K562 (cell line): ENCODE measurements around the gene CPLANE2. TPM values are rescaled to one million over a fixed set of nuclear protein-coding genes. Genes with fewer than 3 reads are reported as not detected.

Experiments
- ATAC-seq: fragments of 200-7000 bp; cut with Tn5 transposase; 3 replicates; pipeline ENCODE4 v1.9.1; 2020; ENCODE audit warnings: moderate library complexity
- BruUV-seq: library from RNA; stranded (reverse); fragments of 400-500 nt; replicated peaks from 2 replicates; lab custom pipeline; 2021; lab: Mats Ljungman, UMichigan
- CTCF ChIA-PET: fragments of 300-600 bp; formaldehyde crosslinking; extraction: SDS; loops from one replicate; lab custom pipeline; 2021; ENCODE audit warnings: low intra/inter-chr PET ratio; lab: Yijun Ruan, JAX
- POLR2A ChIA-PET: fragments of 300-600, 350-650 bp; sonication (Branson Sonifier 250); formaldehyde crosslinking; extraction: SDS; loops from one replicate; lab custom pipeline; 2021; ENCODE audit warnings: antibody characterized with exemption, inconsistent platforms; lab: Yijun Ruan, JAX
- DNase-seq, 4 experiments: peaks; one replicate each; pipeline versions ENCODE4 v3.0.0 to v3.0.0-alpha.2; 2011 to 2018; ENCODE audit warnings: low spot score in 3 of 4, mixed read lengths in 3 of 4; ENCODE audit errors: extremely low read depth in 1 of 4
- FAIRE-seq: peaks from 2 replicates; lab custom pipeline; 2011; peaks lifted over from hg19 to GRCh38; lab: Jason Lieb, UNC
- H2AFZ ChIP-seq: 2 replicates; pipeline ENCODE4 v1.6.0; 2011; ENCODE audit warnings: low read depth, low read length, control low read depth, inconsistent platforms
- H3K27ac ChIP-seq: fragments of 200-600 bp; 3 replicates; pipeline ENCODE4 v1.8.0; 2011; ENCODE audit warnings: low read depth, mild to moderate bottlenecking, control low read depth, inconsistent platforms, low read length, moderate library complexity, mixed read lengths; ENCODE audit errors: extremely low read depth
- H3K27me3 ChIP-seq, 2 experiments: fragments of 300-600 bp in 1 of 2; 2 replicates in 1 of 2; 3 replicates in 1 of 2; pipeline versions ENCODE4 v1.6.0 to v1.8.0; 2011; ENCODE audit warnings: inconsistent platforms in 2 of 2, low read length in 2 of 2, mild to moderate bottlenecking in 1 of 2, mixed read lengths in 1 of 2, moderate library complexity in 1 of 2; ENCODE audit not compliant: control insufficient read depth in 2 of 2, insufficient read depth in 2 of 2
- H3K36me3 ChIP-seq: fragments of 300-600 bp; 3 replicates; pipeline ENCODE4 v1.8.0; 2011; ENCODE audit warnings: mild to moderate bottlenecking, low read length, inconsistent platforms; ENCODE audit not compliant: control insufficient read depth, insufficient read depth
- H3K4me1 ChIP-seq, 2 experiments: fragments of 200-600 bp in 1 of 2; replicated peaks in 1 of 2; 2 replicates in 1 of 2; 3 replicates in 1 of 2; pipeline versions ENCODE4 v1.5.1 to v1.8.0; 2011; ENCODE audit warnings: inconsistent platforms in 2 of 2, low read length in 2 of 2, mild to moderate bottlenecking in 1 of 2, mixed read lengths in 1 of 2, moderate library complexity in 1 of 2; ENCODE audit not compliant: control insufficient read depth in 2 of 2, insufficient read depth in 2 of 2
- H3K4me2 ChIP-seq: 2 replicates; pipeline ENCODE4 v1.6.1; 2011; ENCODE audit warnings: low read length, control low read depth, inconsistent platforms, mixed read lengths; ENCODE audit not compliant: insufficient read depth
- H3K4me3 ChIP-seq: fragments of 200-600 bp; sonication (generic), shearing (Covaris generic); 2 replicates; pipeline ENCODE4 v1.5.1; 2016; ENCODE audit warnings: control low read depth, inconsistent platforms
- H3K79me2 ChIP-seq: fragments of 200-600 bp; 3 replicates; pipeline ENCODE4 v1.8.0; 2011; ENCODE audit warnings: low read length, inconsistent platforms; ENCODE audit not compliant: control insufficient read depth, insufficient read depth
- H3K9ac ChIP-seq, 2 experiments: 2 replicates each; pipeline versions ENCODE4 v1.6.0 to v1.6.1; 2011; ENCODE audit warnings: low read depth in 2 of 2, low read length in 2 of 2, control low read depth in 1 of 2, inconsistent platforms in 1 of 2, mild to moderate bottlenecking in 1 of 2, mixed read lengths in 1 of 2; ENCODE audit not compliant: insufficient read depth in 1 of 2
- H3K9me1 ChIP-seq: one replicate; pipeline ENCODE4 v1.6.0; 2011; ENCODE audit warnings: inconsistent platforms, mild to moderate bottlenecking, low read length, moderate library complexity; ENCODE audit not compliant: control insufficient read depth, insufficient read depth
- H3K9me3 ChIP-seq: replicated peaks from 2 replicates; pipeline ENCODE4 v1.5.1; 2011; ENCODE audit warnings: low read depth, low read length, inconsistent platforms; ENCODE audit not compliant: control insufficient read depth, insufficient read depth
- H4K20me1 ChIP-seq: replicated peaks from 2 replicates; pipeline ENCODE4 v1.6.1; 2011; ENCODE audit warnings: low read length, inconsistent platforms, mixed read lengths; ENCODE audit not compliant: control insufficient read depth, insufficient read depth
- ARNT ChIP-seq, 2 experiments: fragments of 450-650 bp; IDR thresholded peaks; 2 replicates each; pipeline ENCODE4 v1.6.1; 2016; ENCODE audit warnings: mild to moderate bottlenecking in 1 of 2
- CEBPG ChIP-seq, 3 experiments: fragments of 200-800 bp in 1 of 3; sonication (Bioruptor generic) in 1 of 3; sonication (generic) in 1 of 3; formaldehyde crosslinking in 1 of 3; IDR thresholded peaks in 2 of 3; conservative IDR thresholded peaks in 1 of 3; 2 replicates each; pipeline versions ENCODE4 v1.6.1 to v1.8.0; 2016 to 2022; ENCODE audit warnings: missing compliant biosample characterization in 2 of 3, missing genetic modification characterization in 2 of 3, mild to moderate bottlenecking in 1 of 3, missing genetic modification reagents in 1 of 3
- MEIS2 ChIP-seq: fragments of 450-650 bp; IDR thresholded peaks from 2 replicates; pipeline ENCODE4 v1.6.1; 2014; ENCODE audit warnings: mild to moderate bottlenecking; ENCODE audit not compliant: partially characterized antibody
- MLLT1 ChIP-seq, 2 experiments: fragments of 450-650 bp; IDR thresholded peaks; 2 replicates each; pipeline ENCODE4 v1.6.1; 2016
- MYNN ChIP-seq, 2 experiments: sonication (generic); formaldehyde crosslinking in 1 of 2; IDR thresholded peaks; 2 replicates each; pipeline versions ENCODE4 v1.5.0 to v1.6.1; 2016 to 2020; ENCODE audit warnings: antibody characterized with exemption in 1 of 2, missing genetic modification reagents in 1 of 2
- NBN ChIP-seq: fragments of 450-650 bp; IDR thresholded peaks from 2 replicates; pipeline ENCODE4 v1.6.1; 2016; ENCODE audit warnings: low read depth, mild to moderate bottlenecking
- PKNOX1 ChIP-seq: fragments of 450-650 bp; IDR thresholded peaks from 2 replicates; pipeline ENCODE4 v1.6.1; 2016
- RBM34 ChIP-seq: fragments of 200-400 bp; formaldehyde crosslinking; IDR thresholded peaks from 2 replicates; pipeline ENCODE4 v1.6.1; 2018; ENCODE audit warnings: low read length, borderline replicate concordance; ENCODE audit not compliant: insufficient read depth
- ZNF224 ChIP-seq: sonication (generic); formaldehyde crosslinking; IDR thresholded peaks from 2 replicates; pipeline ENCODE4 v1.8.0; 2022; ENCODE audit warnings: mild to moderate bottlenecking, missing genetic modification reagents
- ZSCAN32 ChIP-seq: fragments of 450-650 bp; formaldehyde crosslinking; IDR thresholded peaks from 2 replicates; pipeline ENCODE4 v1.4.0; 2020; ENCODE audit warnings: mild to moderate bottlenecking, moderate library complexity
- WGBS: fragments of 100-300 bp; shearing (Covaris generic); methylation state at CpG from one replicate; pipeline ENCODE4 v1.1.6; 2016; ENCODE audit warnings: low coverage, mixed read lengths; ENCODE audit not compliant: insufficient coverage; ENCODE audit errors: missing lambda C conversion rate; 5-methylcytosine and 5-hydroxymethylcytosine counted together
- in situ Hi-C: fragments of 300-500 bp; cut with MboI; formaldehyde crosslinking; loops from 4 replicates; pipeline ENCODE4 v1.15.0; 2018; ENCODE audit warnings: inconsistent platforms, mixed read lengths
- intact Hi-C: fragments of 100-400 bp; cut with micrococcal nuclease; formaldehyde crosslinking; loops from 2 replicates; pipeline ENCODE4 v1.14.2; 2022
- polyA plus RNA-seq, 8 experiments: library from polyadenylated mRNA; depleted of rRNA in 4 of 8; stranded (reverse) in 5 of 8; unstranded in 3 of 8; fragments of >200 nt; fragmentation: Nextera tagmentation in 2 of 8; fragmentation: Illumina TruSeq in 1 of 8; extraction: Ambion mirVana in 2 of 8; extraction: Trizol in 1 of 8; gene quantifications; 2 replicates each; pipeline versions ENCODE4 v1.2.1 to v1.2.3, GENCODE V29; 2011 to 2014; ENCODE audit warnings: inconsistent platforms in 1 of 8, missing spikeins in 1 of 8
- total RNA-seq, 7 experiments: library from RNA; depleted of rRNA in 6 of 7; stranded (reverse); fragments of >200 nt in 6 of 7; fragmentation: Illumina TruSeq in 2 of 7; extraction: Trizol in 2 of 7; gene quantifications; 2 replicates each; pipeline versions ENCODE4 v1.2.1 to v1.2.3, GENCODE V29; 2011 to 2021; ENCODE audit warnings: low replicate concordance in 1 of 7

CPLANE2 gene
- total and polyA plus RNA-seq, 9 of the 15 experiments (the other 6 are each of a cell fraction or from before 2014, with no cell fraction given), result 0.17 to 20.9 (median 8.1) TPM

- H3K27me3 ChIP-seq, result no peaks in the 10 kb centered on the region
- no peak overlapping the region; a peak in 1 of 4 replicates for H3K9ac ChIP-seq
- no peak overlapping the region for H3K27ac ChIP-seq
- FAIRE-seq (no peak), DNase-seq (no peak), ATAC-seq (no peak)
- H3K79me2 ChIP-seq, result peaks cover 6% of the 10 kb centered on the region; the same call in 1 of the 3 replicates
- no peak overlapping the region for H2AFZ ChIP-seq
- in situ Hi-C loops, result no loop called here
- H3K9me1 ChIP-seq, result peaks cover 7% of the 10 kb centered on the region
- 85% methylated on average over 14 of the region's 15 CpGs for WGBS
- TF ChIP-seq MYNN (IDR thresholded peaks at IDR 0.05) (0 out of 2 replicates have a peak, but pooled peaks have one; percentile 35), MYNN (CRISPR knock-in tag; IDR thresholded peaks at IDR 0.05) (no peak), ZNF224 (CRISPR knock-in tag) (no peak)
- intact Hi-C loops, result no loop called here
- BruUV-seq, result no TSS peak
- H3K4me1 ChIP-seq, result peaks cover 8 to 32% of the 10 kb centered on the region in 2 experiments
- H3K9me3 ChIP-seq, result no peaks in the 10 kb centered on the region
- peaks cover 79% of the 10 kb centered on the region for H3K36me3 ChIP-seq
- no peak overlapping the region for H3K4me2 ChIP-seq
- ChIA-PET CTCF (no interaction called here), POLR2A (interaction anchor here (1.7 kb wide), 1 partner anchor 13 kb away, joined by 4 read pairs; the partner anchor contains the start of gene CPLANE2)
- no peaks in the 10 kb centered on the region for H4K20me1 ChIP-seq
- H3K4me3 ChIP-seq, result no peak overlapping the region
Observed at GRCh38 chr1:16250524-16251251, 13.7 kb upstream of the CPLANE2 start.

GRCh38 chr1:16249596-16250241, 12.7 kb upstream of the CPLANE2 start:
- POLR2A ChIA-PET, result interaction anchor here (0.6 to 1.4 kb wide), 2 partner anchors 8 to 58 kb away, joined by 3 read pairs; no protein-coding TSS in a partner anchor
- Histone ChIP-seq H3K9me3 (no peaks in the 10 kb centered on the region), H3K4me2 (no peak overlapping the region), H3K27me3 (no peaks in the 10 kb centered on the region), H4K20me1 (no peaks in the 10 kb centered on the region), H2AFZ (no peak overlapping the region), H3K27ac (0 out of 3 replicates have a peak overlapping the region, but pooled peaks have one; percentile 20), H3K9me1 (peaks cover 7% of the 10 kb centered on the region), H3K79me2 (peaks cover 6% of the 10 kb centered on the region; the same call in 1 of the 3 replicates), H3K4me3 (no peak overlapping the region), H3K9ac (no peak overlapping the region), H3K4me1 (peaks cover 8 to 32% of the 10 kb centered on the region in 2 experiments), H3K36me3 (peaks cover 70% of the 10 kb centered on the region)
- intact Hi-C loops, result loop anchor here (5.0 kb wide), 1 partner anchor 103 kb away; the partner anchor contains the start of gene FBXO42
- ATAC-seq (no peak), DNase-seq (no peak), FAIRE-seq (no peak)
- in situ Hi-C loops, result no loop called here
- WGBS, result 41% methylated on average over 3 of the region's 3 CpGs
- CTCF ChIA-PET, result no interaction called here
- BruUV-seq, result no TSS peak
- TF ChIP-seq MLLT1 (IDR thresholded peaks at IDR 0.05) (0 out of 4 replicates have a peak, but pooled peaks of 1 of the 2 experiments have one; percentile 20), NBN (peak; percentile 50; the same call in 1 of the 2 replicates), PKNOX1 (peak; percentile 82), ARNT (IDR thresholded peaks at IDR 0.05) (peak in 1 of 2 experiments; percentile 17; a peak in 1 of 4 replicates), RBM34 (no peak), ZSCAN32 (CRISPR knock-in tag) (no peak), CEBPG (CRISPR knock-in tag; IDR thresholded peaks at IDR 0.05) (no peak), CEBPG (tag; conservative IDR thresholded peaks at IDR 0.05 in 1 of 2, IDR thresholded peaks at IDR 0.05 in 1 of 2) (peak; percentile 55 to 86; a peak in 3 of 4 replicates), MEIS2 (peak; percentile 87)
